ENCODE results near the gene CLEC16A.
"Not testable (repeated sequence)": the region's sequence is repeated elsewhere in the genome, so short reads cannot be mapped to it uniquely, and the experiment has no call there.

Gene CLEC16A

GRCh38 chr16:11211977-11212797, 267.8 kb downstream of the CLEC16A start:
- no peak for DNase-seq

- DNase-seq, result no peak
Measured at GRCh38 chr16:11212798-11213196, 268.4 kb downstream of the CLEC16A start.

DNA sequence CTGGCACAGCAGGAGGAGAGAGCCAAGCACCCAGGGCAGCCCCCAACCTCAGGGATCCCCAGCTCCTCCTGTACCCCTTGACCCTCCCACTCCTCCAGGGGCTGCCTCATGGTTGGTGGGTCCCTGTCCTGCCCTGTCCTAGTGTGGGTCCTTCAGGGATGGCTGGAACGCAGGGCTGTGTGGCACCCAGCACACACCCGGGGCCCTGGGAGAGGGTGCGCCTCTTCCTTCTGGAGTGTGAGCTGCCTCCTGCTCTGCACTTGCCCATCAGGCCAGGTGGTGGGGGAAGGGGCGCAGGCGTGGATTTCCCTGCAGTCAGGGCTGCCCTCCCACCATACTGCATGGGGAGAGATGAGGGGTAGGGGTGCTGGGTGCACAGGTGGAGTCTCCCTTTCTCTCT, 269.0 kb downstream of the CLEC16A start:
- no peak for DNase-seq

DNA sequence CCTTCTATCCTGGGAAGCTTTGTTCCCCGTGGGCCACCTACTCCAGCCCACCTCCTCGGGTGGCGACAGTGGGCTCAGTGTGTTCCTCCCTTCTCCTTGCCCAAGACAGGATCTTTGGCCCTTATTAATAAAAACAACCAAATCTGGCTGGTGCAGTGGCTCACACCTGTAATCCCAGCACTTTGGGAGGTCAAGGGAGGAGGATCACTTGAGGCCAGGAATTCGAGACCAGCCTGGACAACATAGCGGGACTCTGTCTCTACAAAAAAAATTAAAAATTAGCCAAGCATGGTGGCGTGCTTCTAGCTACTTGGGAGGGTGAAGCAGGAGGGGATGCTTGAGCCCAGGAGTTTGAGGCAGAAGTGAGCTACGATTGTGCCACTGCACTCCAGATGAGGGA, 269.4 kb downstream of the CLEC16A start:
- DNase-seq, result no peak

DNA sequence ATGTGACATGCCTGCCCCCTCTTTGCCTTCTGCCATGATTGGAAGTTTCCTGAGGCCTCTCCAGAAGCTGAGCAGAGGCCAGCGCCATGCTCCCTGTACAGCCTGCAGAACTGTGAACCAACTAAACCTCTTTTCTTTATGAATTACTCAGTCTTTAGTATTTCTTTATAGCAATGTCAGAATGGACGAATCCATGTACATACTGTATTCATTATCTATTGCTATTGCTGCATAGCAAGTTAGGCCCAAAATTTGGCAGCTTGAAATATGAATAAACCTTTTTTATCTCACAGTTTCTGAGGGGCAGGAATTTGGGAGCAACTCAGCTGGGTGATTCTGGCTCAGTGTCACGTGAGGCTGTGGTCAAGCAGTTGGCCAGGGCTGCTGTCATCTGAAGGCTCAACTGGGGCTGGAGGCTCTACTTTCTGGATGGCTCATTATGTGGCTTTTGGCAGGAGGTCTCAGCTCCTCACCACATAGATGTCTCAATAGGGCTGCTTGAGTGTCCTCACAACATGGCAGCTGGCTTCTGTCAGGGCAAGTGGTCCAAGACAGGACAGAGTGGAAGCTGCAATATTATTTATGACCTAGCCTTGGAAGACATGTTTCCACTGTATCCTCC, 271.7 kb downstream of the CLEC16A start:
- no peak for DNase-seq

DNA sequence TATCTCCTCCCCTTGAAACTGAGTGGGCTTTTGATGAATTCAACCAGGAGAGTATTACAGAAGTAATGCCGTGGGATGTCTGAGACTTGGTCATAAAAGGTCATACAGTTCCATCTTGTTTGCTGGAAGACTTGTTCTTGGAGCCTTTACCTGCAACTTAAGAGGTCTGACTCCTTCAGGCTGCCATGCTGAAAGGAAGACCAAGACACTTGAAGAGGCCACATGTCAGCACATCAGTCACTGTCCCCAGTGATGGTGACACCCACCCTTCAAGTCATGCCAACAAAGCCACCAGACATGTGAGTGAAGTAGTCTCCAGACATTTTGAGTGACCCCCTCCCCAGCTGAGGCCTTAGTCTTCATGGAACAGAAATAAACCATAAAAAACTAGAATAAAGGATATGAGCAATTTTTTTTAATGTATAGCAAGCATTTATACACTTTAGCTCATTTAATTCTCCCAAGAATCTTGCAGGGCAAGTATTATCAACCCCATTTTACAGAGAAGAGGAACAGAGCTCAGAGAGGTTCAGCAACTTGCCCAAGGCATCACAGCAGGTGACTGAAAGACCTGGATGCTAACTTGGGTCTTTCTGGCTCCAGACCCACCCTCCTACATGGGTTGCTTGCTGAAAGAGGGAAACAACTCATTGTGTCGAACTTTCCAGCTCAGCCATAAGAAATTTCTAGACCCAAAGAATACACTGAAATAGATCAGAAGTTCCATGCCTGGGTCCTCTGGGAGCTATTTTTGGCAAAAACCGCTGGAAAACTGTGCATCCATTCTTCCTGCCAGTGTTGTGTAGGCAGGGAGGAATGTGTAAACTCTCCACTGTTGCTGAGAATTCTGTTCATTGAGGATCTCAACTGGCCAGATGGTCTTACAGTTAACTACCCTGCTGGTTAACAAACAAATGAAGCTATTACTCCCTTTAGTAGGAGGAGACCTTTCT, 273.6 kb downstream of the CLEC16A start:
- DNase-seq, result no peak

DNA sequence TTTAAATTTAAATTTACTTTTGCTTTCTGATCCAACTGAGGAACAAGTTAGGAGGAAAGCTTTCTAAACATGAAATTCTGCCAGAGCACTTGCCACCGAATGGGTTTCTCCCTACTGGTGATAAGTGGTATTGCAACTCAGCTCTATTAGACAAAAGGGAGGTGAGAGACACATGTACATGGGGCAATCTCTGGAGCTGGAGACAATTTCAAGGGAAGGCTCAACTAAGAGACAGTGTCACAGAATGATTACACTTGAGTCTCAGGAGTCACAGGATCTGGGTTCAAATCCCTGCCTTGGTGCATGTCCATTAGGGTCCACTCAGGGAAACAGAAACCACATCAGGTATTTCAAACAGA, 274.2 kb downstream of the CLEC16A start:
- DNase-seq, result no peak

- no peak for DNase-seq
Measured at GRCh38 chr16:11219178-11219577, 274.8 kb downstream of the CLEC16A start.

GRCh38 chr16:11220507-11220906, 276.1 kb downstream of the CLEC16A start:
- not testable (repeated sequence) for DNase-seq

- peak; percentile 78 for DNase-seq
Measured at GRCh38 chr16:11224096-11224893, 279.9 kb downstream of the CLEC16A start.

DNA sequence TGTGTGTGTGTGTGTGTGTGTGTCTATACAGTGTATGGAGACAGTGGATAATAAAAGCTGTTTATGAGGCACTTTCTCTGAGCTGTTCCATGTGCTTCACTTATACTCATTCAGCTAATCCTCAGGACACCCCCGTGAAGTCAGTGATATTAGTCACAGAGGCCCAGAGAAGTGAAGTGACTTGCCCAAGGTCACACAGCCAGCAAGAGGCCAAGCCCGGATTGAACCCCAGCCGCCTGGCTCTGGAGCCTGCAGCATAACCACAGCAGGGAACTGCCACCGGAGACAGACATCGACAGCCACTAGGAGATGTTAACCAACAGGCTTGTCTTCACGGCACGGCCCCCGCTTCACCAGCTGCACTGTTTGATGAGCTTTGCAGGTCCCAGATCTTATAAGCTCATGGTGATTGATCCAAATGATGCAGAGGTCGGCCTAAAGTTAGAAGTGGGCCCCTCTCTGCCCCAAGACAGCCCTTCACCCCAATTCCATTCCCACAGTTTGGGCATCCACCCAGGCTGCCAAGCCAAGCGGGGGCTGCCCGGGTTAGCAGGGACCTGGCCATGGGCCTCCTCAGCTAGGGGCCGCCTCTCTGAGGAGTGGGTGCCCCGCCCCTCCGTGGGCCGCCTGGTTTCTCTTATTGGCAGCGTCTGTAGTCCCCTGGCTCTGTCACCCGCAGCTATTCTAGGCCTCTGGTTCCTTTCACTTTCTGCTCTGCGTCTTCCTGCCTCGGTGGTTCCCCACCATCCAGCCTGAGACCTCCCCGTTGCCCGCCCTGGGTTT, 280.7 kb downstream of the CLEC16A start:
- DNase-seq, result peak; percentile 86

GRCh38 chr16:11225677-11226549, 281.5 kb downstream of the CLEC16A start:
- no peak for DNase-seq

- DNase-seq, result no peak
Measured at GRCh38 chr16:11229432-11229831, 285.1 kb downstream of the CLEC16A start.

DNA sequence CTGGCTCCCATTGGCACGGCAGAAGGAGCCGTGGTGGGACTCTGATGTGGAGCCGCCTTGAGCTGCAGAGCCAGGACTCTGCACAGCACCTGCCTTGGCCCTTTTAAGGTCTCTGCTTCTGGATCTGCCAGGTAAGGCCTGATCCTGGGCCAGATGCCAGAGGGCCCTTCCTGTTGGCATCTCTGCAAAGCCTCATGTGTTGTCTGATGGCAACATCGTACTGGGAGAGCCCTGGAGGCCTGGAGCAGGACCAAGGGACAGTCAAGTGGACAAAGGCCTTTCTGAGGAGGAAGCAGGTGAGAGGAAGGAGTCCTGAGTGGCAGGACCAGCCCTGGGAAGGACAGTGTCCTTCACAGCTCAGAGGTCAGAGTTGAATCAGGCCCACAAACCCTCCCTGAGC, 285.5 kb downstream of the CLEC16A start:
- DNase-seq, result no peak

- DNase-seq, result no peak
Measured at GRCh38 chr16:11231367-11231970, 287.1 kb downstream of the CLEC16A start.

Data from CD4-positive, alpha-beta T cell treated with Interleukin-15 for 1 hour (primary cell).